Mesenchymal stem cell (in vitro differentiated cells and primary cell): ENCODE data around the gene MAN1C1.

ENCODE experiments used
- DNase-seq: peaks from one replicate; pipeline ENCODE4 v3.0.0-alpha.2; 2013
- H2AFZ ChIP-seq: one replicate; pipeline ENCODE4 v1.6.1; 2013; ENCODE audit warnings: low read depth, mild to moderate bottlenecking, control low read depth, inconsistent platforms, low read length, moderate library complexity
- H2AK5ac ChIP-seq: 2 replicates; pipeline ENCODE4 v1.6.1; 2013; ENCODE audit warnings: low read length, moderate library complexity, mild to moderate bottlenecking, inconsistent platforms; ENCODE audit not compliant: severe bottlenecking
- H2BK120ac ChIP-seq: one replicate; pipeline ENCODE4 v1.6.1; 2013; ENCODE audit warnings: low read depth, mild to moderate bottlenecking, inconsistent platforms, low read length, moderate library complexity
- H2BK12ac ChIP-seq, 2 experiments: one replicate each; pipeline ENCODE4 v1.6.1; 2013; ENCODE audit warnings: inconsistent platforms in 2 of 2, low read length in 2 of 2, mild to moderate bottlenecking in 2 of 2, moderate library complexity in 2 of 2, control low read depth in 1 of 2
- H2BK15ac ChIP-seq: one replicate; pipeline ENCODE4 v1.6.1; 2013; ENCODE audit warnings: mild to moderate bottlenecking, low read depth, inconsistent platforms; ENCODE audit not compliant: poor library complexity, severe bottlenecking
- H2BK5ac ChIP-seq: 2 replicates; pipeline ENCODE4 v1.6.1; 2013; ENCODE audit warnings: low read depth, mild to moderate bottlenecking, low read length, control low read depth, inconsistent platforms; ENCODE audit not compliant: poor library complexity, severe bottlenecking
- H3K14ac ChIP-seq, 2 experiments: one replicate each; pipeline ENCODE4 v1.6.1; 2013; ENCODE audit warnings: inconsistent platforms in 2 of 2, low read length in 2 of 2, control low read depth in 1 of 2, mild to moderate bottlenecking in 1 of 2, moderate library complexity in 1 of 2
- H3K18ac ChIP-seq, 2 experiments: one replicate each; pipeline ENCODE4 v1.6.1; 2013; ENCODE audit warnings: inconsistent platforms in 2 of 2, low read length in 2 of 2, control low read depth in 1 of 2, low read depth in 1 of 2, mild to moderate bottlenecking in 1 of 2
- H3K23ac ChIP-seq, 2 experiments: one replicate each; pipeline ENCODE4 v1.6.1; 2013; ENCODE audit warnings: inconsistent platforms in 2 of 2, low read length in 2 of 2, mild to moderate bottlenecking in 2 of 2, moderate library complexity in 2 of 2, control low read depth in 1 of 2
- H3K27ac ChIP-seq: 2 replicates; pipeline ENCODE4 v1.5.1; 2013; ENCODE audit warnings: mild to moderate bottlenecking, moderate library complexity, low read length, control low read depth, inconsistent platforms; ENCODE audit not compliant: poor library complexity, severe bottlenecking
- H3K27me3 ChIP-seq, 2 experiments: 2 replicates each; pipeline versions ENCODE4 v1.6.1 to v1.7.0; 2013; ENCODE audit warnings: low read length in 2 of 2, mild to moderate bottlenecking in 2 of 2, moderate library complexity in 2 of 2, control low read depth in 1 of 2, inconsistent platforms in 1 of 2; ENCODE audit not compliant: control insufficient read depth in 1 of 2, insufficient read depth in 1 of 2
- H3K36me3 ChIP-seq, 2 experiments: 2 replicates each; pipeline versions ENCODE4 v1.6.1 to v1.7.0; 2013; ENCODE audit warnings: low read length in 2 of 2, control low read depth in 1 of 2, inconsistent platforms in 1 of 2, low read depth in 1 of 2, mild to moderate bottlenecking in 1 of 2; ENCODE audit not compliant: insufficient read depth in 2 of 2, control insufficient read depth in 1 of 2
- H3K4ac ChIP-seq, 2 experiments: one replicate each; pipeline ENCODE4 v1.6.1; 2013; ENCODE audit warnings: inconsistent platforms in 2 of 2, low read length in 2 of 2, mild to moderate bottlenecking in 2 of 2, moderate library complexity in 2 of 2, control low read depth in 1 of 2, low read depth in 1 of 2
- H3K4me1 ChIP-seq: 2 replicates; pipeline ENCODE4 v1.6.1; 2013; ENCODE audit warnings: low read depth, low read length, control low read depth; ENCODE audit not compliant: control insufficient read depth, insufficient read depth
- H3K4me2 ChIP-seq: 2 replicates; pipeline ENCODE4 v1.6.1; 2013; ENCODE audit warnings: low read length, mild to moderate bottlenecking, inconsistent platforms; ENCODE audit not compliant: poor library complexity, severe bottlenecking
- H3K4me3 ChIP-seq, 2 experiments: 2 replicates each; pipeline versions ENCODE4 v1.5.1 to v1.7.0; 2013; ENCODE audit warnings: low read length in 2 of 2, mild to moderate bottlenecking in 2 of 2, control low read depth in 1 of 2, low read depth in 1 of 2; ENCODE audit not compliant: insufficient read depth in 1 of 2
- H3K79me1 ChIP-seq: replicated peaks from 2 replicates; pipeline ENCODE4 v1.6.1; 2013; ENCODE audit warnings: mild to moderate bottlenecking, control low read depth, low read length, inconsistent platforms; ENCODE audit not compliant: poor library complexity, severe bottlenecking
- H3K9ac ChIP-seq: 2 replicates; pipeline ENCODE4 v1.7.0; 2013; ENCODE audit warnings: mild to moderate bottlenecking, low read length, moderate library complexity
- H3K9me3 ChIP-seq: 2 replicates; pipeline ENCODE4 v1.7.0; 2013; ENCODE audit warnings: mild to moderate bottlenecking, low read length; ENCODE audit not compliant: control insufficient read depth
- H4K8ac ChIP-seq: one replicate; pipeline ENCODE4 v1.6.1; 2013; ENCODE audit warnings: inconsistent platforms, mild to moderate bottlenecking, low read length, moderate library complexity
- H4K91ac ChIP-seq: one replicate; pipeline ENCODE4 v1.6.1; 2013; ENCODE audit warnings: mild to moderate bottlenecking, low read length, inconsistent platforms
- WGBS: methylation state at CpG from one replicate; pipeline ENCODE4 v1.1.7; 2013; ENCODE audit warnings: mixed read lengths; 5-methylcytosine and 5-hydroxymethylcytosine counted together

Gene MAN1C1

DNA sequence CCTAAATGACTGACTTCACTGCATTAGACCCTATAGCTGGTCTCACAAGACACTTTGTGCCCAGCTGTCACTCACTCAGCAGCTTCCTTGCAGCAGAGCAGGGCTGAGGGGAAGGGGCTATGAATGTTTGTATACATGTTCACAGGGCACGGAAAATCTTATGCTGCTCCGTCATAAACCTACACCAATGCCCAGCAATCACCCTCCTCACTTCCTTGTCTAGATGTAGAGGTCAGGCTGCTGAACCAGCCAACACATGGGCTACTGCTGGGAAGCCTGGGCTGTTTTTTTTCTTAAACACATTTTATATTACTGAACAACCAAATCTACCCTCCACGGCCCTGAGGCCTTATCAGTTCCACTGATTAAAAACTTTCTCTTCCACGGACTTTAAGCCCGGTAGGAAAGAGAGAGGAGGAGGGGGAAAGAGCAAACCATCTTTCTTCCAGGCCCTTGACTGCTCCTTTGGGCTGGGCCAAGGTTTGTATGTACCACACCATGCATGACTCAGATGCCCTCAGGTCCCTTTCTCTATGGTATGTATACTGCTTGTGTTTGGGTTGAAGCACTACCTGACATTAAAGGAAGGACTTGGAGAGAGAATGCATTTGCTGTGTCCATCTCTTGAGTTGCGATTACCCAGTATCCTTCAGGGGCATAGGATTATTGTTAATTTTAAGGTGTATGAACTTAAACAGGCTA, 215.9 kb downstream of the MAN1C1 start:
- Histone ChIP-seq H3K18ac (no peak overlapping the region), H3K9me3 (no peaks in the 10 kb centered on the region), H4K8ac (no peak overlapping the region), H4K91ac (no peak overlapping the region), H3K27ac (no peak overlapping the region), H3K79me1 (peaks cover 22% of the 10 kb centered on the region), H3K27me3 (no peaks in the 10 kb centered on the region), H3K4me3 (no peak overlapping the region), H3K14ac (no peak overlapping the region), H2AK5ac (no peak overlapping the region), H2BK15ac (no peak overlapping the region), H3K36me3 (peaks cover 33 to 87% of the 10 kb centered on the region in 2 experiments), H2BK120ac (no peak overlapping the region), H3K4me2 (no peak overlapping the region), H3K9ac (no peak overlapping the region), H2BK5ac (no peak overlapping the region), H3K23ac (no peak overlapping the region), H2BK12ac (no peak overlapping the region), H3K4me1 (no peaks in the 10 kb centered on the region), H2AFZ (no peak overlapping the region), H3K4ac (no peak overlapping the region)
- 63% methylated on average over 5 of the region's 6 CpGs for WGBS
- DNase-seq, result no peak

DNA sequence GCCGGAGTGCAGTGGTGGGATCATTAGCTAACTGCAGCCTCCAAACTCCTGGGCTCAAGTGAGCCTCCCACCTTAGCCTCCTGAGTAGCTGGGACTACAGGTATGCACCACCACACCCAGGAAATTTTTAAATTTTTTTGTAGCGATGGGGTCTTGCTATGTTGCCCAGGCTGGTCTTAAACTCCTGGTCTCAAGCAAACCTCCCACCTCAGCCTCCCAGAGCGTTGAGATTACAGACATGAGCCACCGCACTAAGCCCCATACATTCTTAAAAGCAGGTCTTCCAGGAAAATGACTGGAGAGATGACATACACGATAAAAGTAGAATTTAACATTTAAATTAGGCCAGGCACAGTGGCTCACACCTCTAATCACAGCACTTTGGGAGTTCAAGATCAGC, 216.6 kb downstream of the MAN1C1 start:
- WGBS, result over 99% methylated on average over 5 of the region's 5 CpGs
- H2AK5ac ChIP-seq, result no peak overlapping the region
- H3K79me1 ChIP-seq, result peaks cover 22% of the 10 kb centered on the region
- no peak overlapping the region for H2BK120ac ChIP-seq
- no peak overlapping the region for H3K14ac ChIP-seq
- H3K4me2 ChIP-seq, result no peak overlapping the region
- H3K36me3 ChIP-seq, result peaks cover 30 to 81% of the 10 kb centered on the region in 2 experiments
- H3K9me3 ChIP-seq, result no peaks in the 10 kb centered on the region
- DNase-seq, result no peak
- no peaks in the 10 kb centered on the region for H3K4me1 ChIP-seq
- no peak overlapping the region for H2BK15ac ChIP-seq
- no peak overlapping the region for H2BK5ac ChIP-seq
- no peak overlapping the region for H3K27ac ChIP-seq
- no peaks in the 10 kb centered on the region for H3K27me3 ChIP-seq
- H3K18ac ChIP-seq, result no peak overlapping the region
- H2BK12ac ChIP-seq, result no peak overlapping the region
- H3K9ac ChIP-seq, result no peak overlapping the region
- H4K8ac ChIP-seq, result no peak overlapping the region
- H2AFZ ChIP-seq, result no peak overlapping the region
- no peak overlapping the region for H3K4me3 ChIP-seq
- no peak overlapping the region for H3K4ac ChIP-seq
- no peak overlapping the region for H4K91ac ChIP-seq
- no peak overlapping the region for H3K23ac ChIP-seq
